GM18870 (cell line): ENCODE data around the gene TRIML1.

Experiments used
- ATAC-seq: cut with Tn5 transposase; IDR thresholded peaks from one replicate; pipeline ENCODE4 v1.9.1; 2021; ENCODE audit warnings: moderate library complexity; ENCODE audit not compliant: unreplicated experiment

TRIML1 gene, protein sequence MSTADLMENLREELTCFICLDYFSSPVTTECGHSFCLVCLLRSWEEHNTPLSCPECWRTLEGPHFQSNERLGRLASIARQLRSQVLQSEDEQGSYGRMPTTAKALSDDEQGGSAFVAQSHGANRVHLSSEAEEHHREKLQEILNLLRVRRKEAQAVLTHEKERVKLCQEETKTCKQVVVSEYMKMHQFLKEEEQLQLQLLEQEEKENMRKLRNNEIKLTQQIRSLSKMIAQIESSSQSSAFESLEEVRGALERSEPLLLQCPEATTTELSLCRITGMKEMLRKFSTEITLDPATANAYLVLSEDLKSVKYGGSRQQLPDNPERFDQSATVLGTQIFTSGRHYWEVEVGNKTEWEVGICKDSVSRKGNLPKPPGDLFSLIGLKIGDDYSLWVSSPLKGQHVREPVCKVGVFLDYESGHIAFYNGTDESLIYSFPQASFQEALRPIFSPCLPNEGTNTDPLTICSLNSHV

GRCh38 chr4:188139141-188139540 lies at the start of gene TRIML1:
TRIML1 (plus strand) TSS chr4:188139441; CDS start chr4:188139559, 118 bp downstream.
- no peak for ATAC-seq

DNA sequence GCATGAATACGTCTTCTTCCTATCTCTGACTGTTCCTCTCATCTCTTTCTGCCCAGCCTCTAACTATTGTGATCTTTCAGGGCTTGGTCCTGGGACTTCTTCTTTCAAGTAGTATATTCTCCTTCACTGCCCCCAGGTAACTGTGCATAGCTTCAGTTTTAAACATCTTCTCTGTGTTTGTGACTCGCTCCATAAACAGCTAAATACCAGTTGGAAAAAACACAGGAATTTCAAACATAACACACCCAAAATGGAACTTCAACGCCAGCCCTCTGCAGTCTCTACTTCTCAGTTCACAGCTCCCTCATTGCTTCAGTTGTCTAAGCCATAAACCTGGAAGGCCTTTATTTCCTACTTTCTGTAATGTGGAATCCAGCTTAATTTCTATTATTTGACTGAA lies 46.4 kb upstream of the TRIML1 start:
- no peak for ATAC-seq

GRCh38 chr4:188106454-188106853 lies 32.8 kb upstream of the TRIML1 start:
- ATAC-seq = no peak

DNA sequence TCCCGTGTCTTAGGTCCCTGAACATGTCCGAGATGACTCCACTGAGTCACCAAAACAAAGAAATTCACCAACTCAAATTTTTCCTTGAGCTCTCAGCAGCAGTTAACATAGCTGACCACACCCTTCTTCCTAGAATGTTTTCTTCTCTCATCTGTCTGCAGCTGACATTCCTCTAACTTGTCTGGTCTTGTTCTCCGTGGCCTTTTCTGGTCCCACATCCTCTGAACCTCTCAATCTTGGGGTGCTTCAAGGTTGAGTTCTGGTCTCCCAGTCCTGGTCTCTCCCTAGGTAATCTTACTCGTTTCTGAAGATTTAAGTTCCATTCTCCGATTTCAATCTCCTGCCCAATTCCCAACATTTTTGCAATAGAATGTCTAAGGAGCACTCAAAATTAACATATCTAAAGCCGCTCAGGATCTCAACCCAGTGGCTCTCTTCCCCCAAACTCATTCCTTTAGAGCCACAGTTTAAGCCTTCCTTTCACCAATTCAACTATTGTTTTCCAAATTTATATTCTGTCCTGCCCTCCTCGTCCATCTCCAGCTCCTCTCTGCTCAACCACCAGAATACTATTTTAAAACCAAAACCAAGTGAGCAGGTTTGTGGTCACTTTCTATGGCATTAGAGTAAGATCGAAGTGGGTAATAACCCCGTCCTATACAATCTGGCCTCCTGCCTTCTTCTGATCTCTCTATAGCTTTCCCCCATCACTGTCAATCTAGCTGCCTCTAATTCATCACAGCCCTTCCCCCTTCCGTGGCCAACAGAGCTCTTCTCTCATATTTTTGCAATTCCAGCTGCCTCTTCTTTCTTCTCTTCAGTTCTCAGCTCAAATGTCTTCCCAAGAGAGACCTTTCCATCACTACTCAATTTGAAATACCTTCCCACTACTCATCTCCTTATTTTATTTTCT lies 31.1 kb upstream of the TRIML1 start:
- no peak for ATAC-seq

DNA sequence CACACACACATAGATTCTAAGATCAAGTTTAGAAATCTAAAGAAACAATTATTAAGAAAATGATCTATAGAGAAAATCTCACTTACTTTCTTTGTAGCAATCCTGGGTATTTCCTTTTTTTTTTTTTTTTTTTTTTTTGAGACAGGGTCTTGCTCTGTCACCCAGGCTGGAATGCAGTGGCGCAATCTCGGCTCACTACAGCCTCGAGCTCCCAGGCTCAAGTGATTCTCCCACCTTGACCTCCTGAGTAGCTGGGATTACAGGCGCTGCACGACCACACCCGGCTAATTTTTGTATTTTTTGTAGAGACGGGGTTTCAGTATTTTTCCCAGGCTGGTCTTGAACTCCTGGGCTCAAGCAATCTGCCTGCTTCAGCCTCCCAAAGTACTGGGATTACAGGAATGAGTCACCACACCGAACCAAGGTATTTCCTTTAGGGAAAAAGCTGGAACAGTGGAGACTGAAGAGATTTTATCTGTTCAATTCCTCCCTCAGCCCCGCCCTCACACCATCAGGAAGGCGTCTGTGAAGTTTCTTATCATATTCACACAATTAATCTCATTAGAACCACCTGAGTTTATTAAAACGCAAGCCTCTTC lies 30.0 kb upstream of the TRIML1 start, which contains the start of gene TRIML2:
TSS of gene TRIML2 (minus strand) at position 447 of the 599 bp plus-strand sequence. CDS start 4,235 bp downstream, outside the sequence.
- no peak for ATAC-seq

- ATAC-seq = no peak
Measured at GRCh38 chr4:188110036-188110435, 29.2 kb upstream of the TRIML1 start.

GRCh38 chr4:188110741-188111471 lies 28.3 kb upstream of the TRIML1 start:
- no peak for ATAC-seq

DNA sequence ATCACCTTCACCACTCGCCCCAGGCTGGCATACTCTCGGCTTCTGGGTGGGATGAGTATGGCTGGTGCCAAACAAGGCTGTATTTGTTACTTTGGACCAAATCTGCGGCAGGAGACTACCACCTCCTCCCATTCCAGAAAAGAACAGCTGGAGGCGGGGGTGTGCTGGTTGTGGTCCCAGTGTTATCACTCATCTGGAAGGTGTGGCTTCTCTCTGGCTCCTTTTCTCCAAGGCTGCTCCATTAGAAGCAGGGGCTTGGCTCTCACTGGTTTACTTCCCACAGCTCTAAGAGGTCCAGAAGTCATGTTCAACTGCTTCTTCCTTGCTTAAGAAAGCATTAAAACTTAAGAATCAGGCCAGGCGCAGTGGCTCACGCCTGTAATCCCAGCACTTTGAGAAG lies 27.3 kb upstream of the TRIML1 start:
- no peak for ATAC-seq

GRCh38 chr4:188113156-188113555 lies 26.1 kb upstream of the TRIML1 start:
- no peak for ATAC-seq

DNA sequence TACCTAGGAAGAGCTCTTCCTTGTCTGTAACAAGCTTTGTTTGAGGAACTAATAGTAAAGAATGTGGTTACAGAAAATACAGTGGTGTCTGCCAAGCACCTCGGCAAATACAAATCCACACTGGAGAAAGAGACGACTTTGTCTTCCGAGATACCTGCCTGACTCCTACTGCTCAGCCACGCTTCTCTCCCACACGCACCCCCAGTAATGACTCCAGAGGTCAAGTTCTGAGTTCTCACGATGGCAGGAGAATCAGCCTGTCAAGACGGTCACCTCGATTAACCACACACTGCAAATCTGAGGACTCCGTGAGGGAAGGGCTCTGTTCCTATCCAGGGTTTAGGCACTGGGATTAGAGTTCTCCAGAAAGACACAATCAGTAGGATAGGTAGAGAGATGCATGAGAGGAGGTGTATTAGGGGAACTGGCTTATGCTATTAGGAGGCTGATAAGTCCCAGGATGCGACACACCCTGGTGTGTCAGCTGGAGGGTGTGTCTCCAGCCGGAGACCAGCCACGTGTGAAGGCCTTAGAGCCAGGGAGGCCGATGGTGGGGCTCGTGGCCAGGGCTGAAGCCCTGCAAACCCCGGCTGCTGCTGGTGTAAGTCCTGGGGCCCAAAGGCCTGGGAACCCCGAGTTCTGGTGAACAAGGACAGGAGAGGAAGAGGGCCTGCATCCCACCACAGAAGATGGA lies 21.5 kb upstream of the TRIML1 start:
- ATAC-seq = no peak

DNA sequence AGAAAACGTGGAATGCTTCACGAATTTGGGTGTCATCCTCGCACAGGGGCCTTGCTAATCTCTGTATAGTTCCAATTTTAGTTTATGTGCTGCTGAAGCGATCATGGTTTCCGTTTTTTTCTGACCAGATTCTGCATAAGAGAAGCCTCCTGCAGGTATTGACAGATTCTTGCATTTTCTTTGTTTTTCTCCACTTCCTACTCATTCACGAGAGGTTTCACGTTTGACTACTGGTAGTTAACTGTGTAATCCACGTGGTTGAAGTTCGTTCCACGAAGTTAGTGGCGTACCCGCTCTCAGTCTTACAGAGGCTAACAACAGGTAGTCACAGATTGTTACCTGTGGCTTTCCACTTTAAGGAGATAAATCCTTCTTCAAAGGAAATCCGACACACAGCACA lies 17.7 kb upstream of the TRIML1 start:
- ATAC-seq = no peak

DNA sequence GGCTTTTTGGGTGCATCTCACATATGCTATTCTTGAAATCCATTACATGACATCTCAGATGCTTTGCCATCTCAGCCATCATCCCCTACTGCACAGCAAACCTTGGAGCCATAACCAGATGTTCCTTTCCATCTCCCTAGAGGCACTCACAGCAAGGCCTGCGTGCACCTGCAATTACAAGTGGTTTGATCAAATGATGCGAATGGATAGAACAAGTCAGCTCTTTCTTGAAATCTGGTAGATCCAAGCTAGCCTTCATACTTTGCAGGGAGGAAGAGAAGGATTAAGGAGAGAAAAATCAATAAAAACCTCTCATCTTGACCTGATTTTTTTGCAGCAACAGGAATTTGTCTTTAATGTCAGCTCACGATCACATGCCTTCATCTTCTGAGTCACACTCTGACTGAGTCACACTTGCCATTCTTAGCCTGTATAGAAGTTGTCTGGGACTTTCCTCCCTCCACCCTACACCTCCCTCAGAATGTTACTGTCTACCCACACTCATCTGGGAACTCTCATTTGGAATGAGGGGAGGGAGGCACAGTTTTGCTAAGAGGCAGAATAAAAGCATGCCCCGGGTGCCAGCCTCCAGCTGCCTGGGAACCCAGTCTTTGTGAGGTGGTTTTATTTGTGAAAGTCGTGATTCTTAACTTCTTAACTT lies 11.9 kb upstream of the TRIML1 start:
- ATAC-seq = no peak

DNA sequence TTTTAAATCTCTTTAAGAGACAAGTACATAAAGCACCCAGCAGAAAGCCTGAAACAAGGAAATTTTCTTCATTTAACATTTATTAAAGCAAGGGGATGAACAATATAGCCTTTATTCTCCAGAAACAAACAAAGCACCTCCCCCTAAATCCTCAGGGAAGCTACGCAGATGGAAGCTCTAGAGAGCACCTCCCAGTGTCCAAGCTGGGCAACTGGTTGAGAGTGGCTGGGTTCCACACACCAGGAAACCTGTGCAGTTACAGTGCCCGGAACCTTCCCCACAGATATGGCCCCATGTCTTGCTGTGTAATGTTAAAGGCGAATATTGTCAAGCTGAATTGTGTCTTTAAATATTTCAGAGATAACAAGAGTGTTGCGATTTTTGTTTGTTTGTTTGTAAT lies 8.9 kb upstream of the TRIML1 start:
- ATAC-seq = no peak

DNA sequence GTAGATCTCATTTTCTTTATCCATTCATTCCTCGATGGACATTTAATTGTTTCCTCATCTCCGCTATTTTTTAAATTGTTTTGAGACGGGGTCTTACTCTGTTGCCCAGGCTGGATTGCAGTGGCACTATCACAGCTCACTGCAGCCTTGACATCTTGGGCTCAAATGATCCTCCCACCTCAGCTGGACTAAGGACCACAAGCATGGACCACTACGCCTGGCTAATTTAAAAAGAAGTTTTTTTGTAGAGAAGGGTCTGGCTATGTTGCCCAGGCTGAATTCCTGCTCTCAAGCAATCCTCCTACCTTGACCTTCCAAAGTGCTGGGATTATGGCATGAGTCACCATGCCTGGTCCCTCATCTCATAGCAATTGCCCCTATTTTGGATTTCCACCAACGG lies 7.0 kb upstream of the TRIML1 start:
- ATAC-seq = no peak

DNA sequence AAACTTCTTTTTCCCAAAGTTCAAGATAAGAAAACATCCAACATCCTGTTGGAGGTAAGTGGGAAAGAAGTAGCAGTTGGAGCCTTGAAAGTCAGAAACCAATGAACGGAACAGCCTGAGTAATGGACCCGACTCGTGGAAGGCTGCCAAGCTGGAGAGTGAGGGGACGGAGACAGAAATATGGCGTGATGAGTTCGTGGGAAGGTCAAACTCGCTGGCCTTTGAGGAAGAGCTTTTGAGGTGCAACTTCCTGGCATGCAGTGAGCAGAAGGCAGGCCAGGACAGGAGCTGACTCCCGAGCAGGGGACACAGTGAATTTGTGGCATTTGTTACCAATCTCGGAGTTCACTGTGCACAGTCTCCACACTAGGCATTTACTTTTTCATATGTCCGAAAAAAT lies 1.0 kb upstream of the TRIML1 start:
- ATAC-seq = no peak

- no peak for ATAC-seq
Measured at GRCh38 chr4:188139671-188140070, 430 bp downstream of the TRIML1 start.

DNA sequence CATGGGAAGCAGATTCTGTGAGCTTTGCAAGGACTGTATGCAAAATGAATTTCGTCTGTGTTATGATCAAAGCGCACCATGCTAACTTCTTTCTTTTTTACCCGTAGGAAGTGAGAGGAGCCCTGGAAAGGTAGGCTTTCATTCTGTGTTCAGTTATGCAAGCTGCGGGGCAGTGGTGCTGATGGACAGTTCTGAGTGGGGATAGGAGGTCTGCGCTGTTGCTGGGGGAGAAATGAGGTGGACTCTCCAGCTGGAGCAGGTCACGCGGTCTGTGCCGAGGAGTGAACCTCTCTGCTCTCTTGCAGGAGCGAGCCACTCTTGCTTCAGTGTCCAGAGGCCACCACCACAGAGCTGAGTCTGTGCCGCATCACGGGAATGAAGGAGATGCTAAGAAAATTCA lies 4.5 kb downstream of the TRIML1 start:
- no peak for ATAC-seq

- no peak for ATAC-seq
Measured at GRCh38 chr4:188145601-188146000, 6.4 kb downstream of the TRIML1 start.

- no peak for ATAC-seq
Measured at GRCh38 chr4:188146618-188147017, 7.4 kb downstream of the TRIML1 start.

DNA sequence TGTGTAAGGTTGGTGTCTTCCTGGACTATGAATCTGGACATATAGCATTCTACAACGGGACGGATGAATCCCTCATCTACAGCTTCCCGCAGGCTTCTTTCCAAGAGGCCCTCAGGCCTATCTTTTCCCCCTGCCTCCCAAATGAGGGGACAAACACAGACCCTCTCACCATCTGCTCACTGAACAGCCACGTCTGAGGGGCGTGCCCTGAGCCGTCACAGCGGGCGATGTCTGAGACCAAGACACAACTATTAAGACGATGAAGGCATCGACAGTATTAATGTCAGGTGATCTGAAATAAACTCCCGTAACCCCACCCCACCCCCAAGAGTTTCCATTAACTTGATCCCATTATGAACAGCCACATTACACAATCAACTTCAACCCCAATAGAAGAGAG lies 7.9 kb downstream of the TRIML1 start:
- ATAC-seq = no peak
